ENCODE data around the gene LDLRAD4.
"Not testable (repeated sequence)": the region's sequence is repeated elsewhere in the genome, so short reads cannot be mapped to it uniquely, and the experiment has no call there.

The LDLRAD4 gene

DNA sequence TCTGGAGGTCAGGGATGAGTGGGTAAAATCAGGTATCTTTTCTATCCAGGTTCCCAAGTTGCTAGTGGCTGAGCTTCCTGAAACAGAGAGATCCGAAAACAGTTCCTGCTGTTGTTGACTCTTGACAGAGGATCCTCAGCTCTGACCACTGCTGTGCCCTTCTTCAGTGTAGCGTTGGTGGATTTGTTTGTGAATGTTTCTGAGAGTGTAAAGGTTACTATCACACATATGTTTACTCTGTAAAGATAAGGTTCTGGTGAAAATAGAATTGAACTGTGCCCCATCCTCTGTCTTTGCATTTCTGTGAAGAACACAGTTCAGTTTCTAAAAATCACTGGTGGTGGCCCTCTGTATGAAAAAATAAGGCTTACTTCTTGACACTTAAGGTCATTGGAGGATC lies 119.8 kb downstream of the LDLRAD4 start:
- no peak for DNase-seq (ENCODE audit: low read depth)

DNA sequence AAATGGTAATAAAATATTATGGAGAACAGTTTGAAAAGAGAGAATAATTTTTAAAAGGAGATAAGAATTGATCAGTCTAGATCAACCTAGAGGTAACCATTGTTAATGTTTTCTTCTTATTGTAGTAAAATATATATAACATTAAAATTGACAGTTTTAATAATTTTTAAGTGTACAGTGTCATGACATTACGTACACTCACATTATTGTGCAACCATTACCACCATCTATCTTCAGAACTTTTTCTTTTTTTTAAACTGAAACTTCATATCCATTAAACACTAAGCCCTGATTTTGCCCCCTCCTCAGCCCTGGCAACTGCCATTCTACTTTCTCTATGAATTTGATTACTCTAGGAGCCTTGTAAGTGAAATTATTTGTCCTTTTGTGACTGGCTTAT lies 121.1 kb downstream of the LDLRAD4 start:
- DNase-seq (ENCODE audit: low read depth), result no peak

DNA sequence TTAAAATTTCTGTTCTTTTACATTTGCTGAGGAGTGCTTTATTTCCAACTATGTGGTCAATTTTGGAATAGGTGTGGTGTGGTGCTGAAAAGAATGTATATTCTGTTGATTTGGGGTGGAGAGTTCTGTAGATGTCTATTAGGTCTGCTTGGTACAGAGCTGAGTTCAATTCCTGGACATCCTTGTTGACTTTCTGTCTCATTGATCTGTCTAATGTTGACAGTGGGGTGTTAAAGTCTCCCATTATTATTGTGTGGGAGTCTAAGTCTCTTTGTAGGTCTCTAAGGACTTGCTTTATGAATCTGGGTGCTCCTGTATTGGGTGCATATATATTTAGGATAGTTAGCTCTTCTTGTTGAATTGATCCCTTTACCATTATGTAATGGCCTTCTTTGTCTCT lies 127.9 kb downstream of the LDLRAD4 start:
- DNase-seq (ENCODE audit: low read depth), result not testable (repeated sequence)

DNA sequence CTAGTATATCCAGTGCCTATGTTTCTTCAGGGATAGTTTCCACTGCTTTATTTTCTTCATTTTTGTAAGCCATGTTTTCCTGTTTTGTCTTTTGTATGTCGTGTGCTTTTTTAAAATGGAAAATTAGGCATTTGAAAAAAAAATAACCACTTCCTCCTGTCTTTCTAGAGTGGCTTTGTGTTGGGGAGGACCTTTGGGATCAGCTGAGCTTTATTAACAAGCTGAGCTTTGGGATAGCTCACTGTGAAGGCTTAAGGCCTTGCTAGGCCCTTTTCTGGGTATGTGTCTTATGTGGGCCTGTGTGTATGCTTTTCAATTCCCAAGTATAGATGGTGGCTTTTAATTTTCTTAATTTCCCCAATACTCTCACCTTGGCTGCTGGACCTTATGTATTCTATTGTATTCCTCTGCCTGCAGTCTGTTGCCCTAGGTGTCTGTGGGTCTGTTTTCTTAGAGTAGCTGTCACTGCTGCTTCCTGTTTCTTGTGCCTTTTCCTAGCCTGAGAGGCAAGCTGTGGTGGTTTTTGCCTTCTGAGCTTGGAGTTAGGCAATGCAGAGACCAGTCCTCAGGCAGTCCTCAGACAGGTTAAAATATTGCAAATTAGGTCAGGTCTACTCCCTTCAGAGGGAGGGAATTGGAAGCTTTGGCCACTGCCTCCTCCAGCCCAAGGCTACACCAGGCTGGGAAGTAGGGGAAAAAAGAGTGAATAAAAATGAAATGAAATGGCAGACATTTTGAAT lies 134.7 kb downstream of the LDLRAD4 start:
- no peak for DNase-seq (ENCODE audit: low read depth)

DNA sequence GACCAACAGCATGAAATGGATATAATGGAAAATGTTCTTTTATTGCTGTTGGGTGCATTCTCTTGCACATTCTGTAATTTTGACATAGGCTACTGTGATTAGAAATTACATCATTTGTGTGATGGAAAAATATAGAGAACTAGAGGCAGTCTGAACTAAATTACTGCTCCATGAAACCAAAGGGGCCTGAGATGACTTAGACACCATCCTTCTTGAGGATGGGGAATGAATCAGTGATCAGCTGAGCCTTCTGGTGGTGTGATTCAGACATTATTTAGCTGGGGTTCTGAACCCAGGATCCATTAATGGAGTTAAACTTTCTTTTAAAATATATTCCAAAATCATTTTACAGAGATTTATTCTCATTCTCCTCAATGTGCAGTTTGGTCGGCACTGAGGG lies 135.8 kb downstream of the LDLRAD4 start:
- DNase-seq (ENCODE audit: low read depth), result no peak

DNA sequence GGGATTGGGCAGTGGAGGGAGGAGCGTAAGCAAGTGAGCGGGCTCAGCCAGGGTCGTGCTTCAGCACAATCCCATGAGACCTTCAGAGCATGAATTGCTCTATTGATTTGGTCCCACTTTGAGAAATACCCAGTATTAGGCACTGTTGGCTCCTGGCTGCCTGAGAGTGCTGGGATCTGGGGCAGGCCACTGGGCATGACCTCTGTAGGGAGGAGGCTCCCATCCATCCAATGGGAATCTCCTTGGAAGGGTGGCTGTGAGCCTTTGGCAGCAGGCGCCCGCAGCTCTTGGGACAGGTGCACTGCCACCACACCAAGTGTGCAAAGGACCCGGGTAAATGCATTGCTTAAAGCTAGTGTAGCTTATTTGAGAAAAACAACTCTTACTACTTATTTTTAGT lies 137.5 kb downstream of the LDLRAD4 start:
- DNase-seq (ENCODE audit: low read depth), result no peak

DNA sequence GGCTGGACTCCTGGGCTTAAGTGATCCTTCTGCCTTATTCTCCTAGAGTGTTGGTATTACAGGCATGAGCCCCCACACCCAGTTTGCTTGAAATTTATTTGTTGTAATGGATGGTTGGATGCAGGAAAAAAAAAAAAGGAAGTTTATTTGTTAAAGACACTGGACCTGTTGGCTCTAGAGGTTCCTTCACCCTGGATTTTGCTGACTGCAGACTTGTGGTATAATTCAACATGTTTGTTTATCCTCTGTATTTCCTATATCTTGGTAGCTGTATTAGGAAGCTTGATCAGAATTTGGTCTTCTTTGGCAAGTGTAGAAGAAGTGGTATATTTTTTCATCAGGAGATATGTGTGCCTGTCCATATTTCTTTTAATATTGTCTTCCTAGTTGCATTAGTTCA lies 138.7 kb downstream of the LDLRAD4 start:
- DNase-seq (ENCODE audit: low read depth), result no peak

DNA sequence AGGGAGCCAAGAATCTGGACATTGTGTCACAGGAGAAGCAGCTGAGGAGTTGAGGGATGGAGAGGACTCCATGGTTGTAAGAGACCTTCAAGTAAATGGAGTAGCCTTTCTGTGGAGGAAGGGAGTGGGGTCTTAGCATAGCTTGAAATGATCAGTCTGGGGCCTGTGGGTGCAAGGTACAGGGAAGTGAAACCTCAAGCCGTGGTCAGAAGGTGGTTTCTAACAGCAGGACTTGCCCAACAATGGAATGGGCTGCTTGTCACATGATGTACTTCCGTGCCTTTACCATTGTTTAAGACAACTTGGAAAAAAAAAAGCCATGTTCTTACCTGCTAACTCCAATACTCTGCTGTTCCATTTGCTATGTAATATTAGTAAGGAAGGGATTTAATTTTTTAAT lies 140.7 kb downstream of the LDLRAD4 start:
- DNase-seq (ENCODE audit: low read depth), result no peak

DNA sequence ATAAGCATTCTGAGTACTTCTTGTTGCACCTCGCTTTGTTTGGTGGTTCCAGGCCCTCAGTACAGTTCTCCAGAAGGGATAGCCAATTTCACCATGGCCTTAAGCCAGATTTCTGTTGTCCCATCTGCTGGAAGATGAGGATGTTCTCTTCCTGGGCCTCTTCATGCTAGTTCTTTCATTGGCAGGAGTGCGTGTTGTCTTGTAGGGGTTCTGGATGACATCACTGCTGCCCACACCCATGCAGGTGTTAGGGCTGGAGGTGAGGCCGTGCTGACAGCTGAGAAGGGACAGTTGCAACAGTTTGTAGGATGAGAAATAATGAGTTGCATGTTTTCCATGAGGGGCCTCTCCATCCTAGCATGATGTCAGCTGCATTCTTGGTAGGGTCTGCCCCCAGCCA lies 142.9 kb downstream of the LDLRAD4 start:
- DNase-seq (ENCODE audit: low read depth), result no peak

DNA sequence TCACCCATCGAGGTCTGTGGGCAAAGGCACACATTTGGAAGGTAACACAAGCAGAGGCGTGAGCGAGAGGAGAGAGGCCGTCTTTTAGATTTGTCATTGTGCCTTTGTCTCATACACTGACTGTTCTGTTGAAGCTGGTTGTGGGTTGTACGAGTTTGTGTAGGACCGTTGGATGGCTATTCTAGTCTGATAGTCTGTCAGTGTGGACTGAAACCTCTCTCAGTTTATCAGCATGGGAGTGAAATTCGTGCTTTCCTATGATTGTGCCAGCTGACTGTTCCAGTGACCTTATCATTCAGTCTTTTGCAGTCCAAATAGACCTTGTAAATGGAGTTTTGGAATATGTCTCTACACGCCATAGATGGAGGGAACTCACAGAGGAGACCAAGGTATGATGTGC lies 143.5 kb downstream of the LDLRAD4 start:
- DNase-seq (ENCODE audit: low read depth), result no peak

DNA sequence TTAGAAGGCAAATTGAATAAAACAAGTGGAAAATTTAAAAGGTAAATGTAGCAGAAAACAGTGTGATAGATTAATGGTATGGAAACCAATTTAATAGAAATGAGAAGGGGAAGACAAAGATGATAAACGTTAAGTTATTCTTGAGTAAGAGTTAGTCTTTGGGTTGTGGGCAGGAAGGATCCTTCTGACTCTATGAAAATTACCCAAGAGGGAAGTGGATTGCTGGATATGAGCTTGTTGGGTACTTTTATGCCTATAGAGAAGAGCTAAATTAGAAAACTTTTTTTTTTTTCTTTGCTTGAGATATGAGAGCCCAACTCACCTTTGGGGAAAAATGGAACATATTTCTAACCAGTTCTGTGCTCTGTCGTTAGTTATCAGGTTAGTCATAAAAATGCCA lies 144.0 kb downstream of the LDLRAD4 start:
- no peak for DNase-seq (ENCODE audit: low read depth)

DNA sequence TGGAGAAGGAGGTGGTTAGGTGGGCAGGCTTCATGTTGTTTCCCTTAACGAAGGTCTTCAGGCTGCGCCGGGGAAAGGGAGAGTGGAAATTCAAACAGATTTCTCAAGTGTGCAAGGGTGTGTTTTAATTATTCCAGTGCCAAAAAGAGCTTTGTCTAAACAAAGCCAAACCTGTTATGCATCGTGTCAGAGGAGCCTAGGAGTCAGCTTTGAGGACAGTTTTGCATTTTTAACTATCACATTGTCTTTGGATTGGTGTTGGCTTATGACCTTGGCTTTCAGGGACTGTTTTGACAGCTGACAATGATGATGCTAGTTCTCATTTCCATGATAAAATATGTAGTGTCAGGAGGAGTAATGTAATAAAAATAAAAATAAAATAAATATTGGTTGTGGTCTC lies 144.8 kb downstream of the LDLRAD4 start:
- DNase-seq (ENCODE audit: low read depth), result no peak

DNA sequence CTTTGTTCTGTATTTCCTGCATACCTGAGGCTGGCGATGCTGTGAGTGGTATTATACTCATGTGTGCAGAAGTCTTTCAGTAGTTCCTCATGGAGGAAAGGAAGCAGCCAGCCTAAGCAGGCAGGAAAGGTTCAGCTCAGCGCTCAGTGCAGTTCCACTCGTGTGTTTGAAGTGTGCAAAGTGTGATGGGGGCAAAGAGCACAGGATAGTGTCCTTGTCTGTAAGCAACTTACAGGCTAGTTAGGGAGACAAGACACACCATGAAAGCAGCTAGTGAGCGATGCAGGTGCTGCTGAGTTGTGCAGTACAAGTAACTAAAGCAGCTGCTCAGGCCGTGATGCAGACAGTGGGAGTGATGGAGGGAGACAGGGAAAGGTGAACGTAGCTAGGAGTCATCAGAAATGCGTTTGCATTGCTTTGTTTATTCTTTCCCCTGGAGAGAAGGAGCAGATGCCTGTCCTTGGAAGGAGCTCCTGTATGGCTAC lies 146.2 kb downstream of the LDLRAD4 start:
- DNase-seq (ENCODE audit: low read depth), result no peak

DNA sequence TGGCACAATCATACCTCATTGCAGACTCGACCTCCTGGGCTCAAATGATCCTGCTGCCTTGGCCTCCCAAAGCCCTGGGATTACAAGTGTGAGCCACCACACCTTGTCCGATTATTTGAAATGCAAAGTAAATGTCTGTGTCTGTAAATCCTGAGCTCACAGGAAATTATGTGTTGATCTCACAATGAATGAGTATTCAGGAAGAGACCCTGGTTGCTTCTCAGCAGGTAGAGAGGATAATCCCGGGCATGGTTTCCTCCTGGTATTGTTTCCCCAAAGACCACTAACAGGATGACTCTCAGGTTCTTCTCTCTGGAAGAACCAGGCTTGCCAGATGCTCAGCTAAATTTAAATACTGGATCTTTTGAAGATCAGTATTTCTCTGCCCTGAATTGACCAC lies 147.6 kb downstream of the LDLRAD4 start:
- no peak for DNase-seq (ENCODE audit: low read depth)

DNA sequence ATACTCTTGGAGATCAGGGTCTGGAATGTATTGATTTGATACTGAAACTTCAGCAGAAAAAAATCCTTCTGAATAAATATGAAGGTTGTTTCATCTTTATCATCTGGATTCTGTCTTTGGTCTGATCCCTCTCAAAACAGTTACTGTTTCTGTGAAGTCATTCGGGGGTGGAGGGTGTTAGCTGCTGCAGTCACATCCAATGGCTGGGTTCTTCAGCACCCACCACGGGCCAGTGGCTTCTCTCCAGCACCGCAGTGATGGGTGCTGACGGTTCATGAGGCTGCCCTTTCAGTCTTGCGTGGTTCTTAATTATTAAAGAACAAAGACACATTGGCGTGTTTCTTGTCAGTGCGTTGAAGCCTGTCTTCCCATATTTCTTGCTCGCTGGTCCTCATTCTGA lies 148.0 kb downstream of the LDLRAD4 start:
- no peak for DNase-seq (ENCODE audit: low read depth)

DNA sequence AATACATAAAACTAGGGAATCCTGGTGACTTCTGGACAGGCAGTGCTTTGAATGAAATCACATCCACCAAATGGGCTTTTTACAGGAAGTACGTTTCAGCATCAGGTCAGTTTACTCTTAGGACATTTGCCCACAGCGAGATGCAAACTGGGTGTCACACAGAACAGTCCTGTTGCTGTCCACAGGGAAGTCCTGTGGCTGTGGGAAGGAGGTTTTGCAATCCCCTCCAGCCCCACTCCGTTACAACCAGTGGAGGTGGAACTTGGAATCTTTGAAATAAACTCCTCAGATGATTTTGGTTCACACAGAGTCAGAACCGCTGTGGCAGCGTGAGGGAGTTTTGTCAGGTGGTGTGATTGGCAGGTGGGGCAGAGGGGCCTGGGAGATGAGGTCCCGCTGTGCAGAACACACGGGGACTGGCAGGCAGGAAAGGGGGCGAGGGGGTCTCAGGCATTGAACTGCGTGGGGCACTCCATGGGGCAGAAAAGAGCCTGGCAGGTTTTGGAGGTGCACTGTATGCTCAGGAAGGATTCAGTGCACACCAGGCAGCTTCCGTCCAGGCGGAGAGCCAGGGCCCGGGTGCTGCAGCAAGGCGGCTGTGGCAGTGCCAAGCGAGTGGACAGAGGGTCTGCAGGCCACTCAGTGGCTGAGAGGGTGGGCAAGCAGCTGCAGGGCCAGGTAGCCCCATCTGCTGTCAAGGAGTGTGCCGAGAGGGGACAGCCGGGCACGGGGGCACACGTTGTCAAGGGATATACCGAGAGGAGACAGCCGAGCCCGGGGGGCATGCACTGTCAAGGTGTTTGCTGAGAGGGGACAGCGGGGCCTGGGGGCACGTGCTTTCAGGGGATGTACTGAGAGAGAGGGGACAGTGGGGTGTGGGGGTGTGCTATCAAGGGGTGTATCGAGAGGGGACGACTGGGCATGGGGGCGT lies 148.7 kb downstream of the LDLRAD4 start:
- no peak for DNase-seq (ENCODE audit: low read depth)

DNA sequence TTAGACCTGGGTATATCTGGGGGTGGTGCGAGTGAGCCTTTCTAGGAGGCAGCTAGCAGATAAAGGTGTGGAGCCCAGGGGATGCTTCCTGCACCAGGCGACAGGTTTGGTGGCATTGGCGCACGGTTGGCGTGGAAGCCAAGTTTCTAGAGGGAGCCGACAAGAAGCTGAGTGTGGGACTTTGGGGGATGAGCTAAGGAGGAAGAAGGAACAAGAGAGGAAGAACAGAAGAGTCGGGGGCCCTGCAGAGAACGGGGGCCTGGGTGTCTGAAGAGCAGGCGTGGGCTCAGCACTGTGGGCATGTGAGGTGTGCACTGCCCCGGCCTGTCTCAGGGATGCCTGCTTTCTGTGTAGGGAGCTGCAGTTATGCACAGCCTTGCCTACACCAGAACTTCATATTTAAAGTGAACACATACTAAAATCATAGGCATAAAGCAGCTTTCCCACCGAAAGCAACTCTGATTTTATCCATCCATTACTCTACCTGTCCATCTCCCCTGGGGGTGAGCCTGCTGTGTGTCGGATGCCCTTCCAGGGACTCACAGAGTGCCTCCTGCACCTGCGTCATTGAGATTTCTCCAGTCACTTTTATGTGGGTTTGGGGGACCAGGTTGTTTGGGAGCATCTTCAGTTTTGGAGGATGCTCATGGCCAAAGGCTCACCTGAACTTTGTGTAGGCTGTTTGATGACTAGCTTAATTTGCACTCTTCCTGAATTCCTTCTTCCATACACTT lies 149.7 kb downstream of the LDLRAD4 start:
- DNase-seq (ENCODE audit: low read depth), result no peak

DNA sequence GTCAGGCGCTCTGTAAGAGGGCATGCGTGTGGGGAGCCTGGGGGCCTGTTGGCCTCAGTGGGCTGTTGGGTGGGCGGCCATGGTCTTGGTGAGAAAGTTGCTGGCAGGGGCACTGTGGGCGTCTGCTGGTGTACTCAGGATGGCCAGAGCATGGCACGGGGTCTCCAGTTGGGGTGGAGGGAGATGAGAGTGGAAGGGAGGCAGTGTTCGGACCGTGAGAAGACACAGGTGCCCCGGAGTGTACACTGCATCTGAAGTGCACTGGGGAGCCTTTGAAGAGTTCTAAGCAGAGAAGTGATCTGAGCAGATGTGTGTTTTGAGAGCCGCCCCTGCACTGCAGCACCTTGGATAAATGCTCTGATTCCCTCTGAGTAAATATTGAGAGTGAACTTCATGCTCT lies 150.8 kb downstream of the LDLRAD4 start:
- no peak for DNase-seq (ENCODE audit: low read depth)

DNA sequence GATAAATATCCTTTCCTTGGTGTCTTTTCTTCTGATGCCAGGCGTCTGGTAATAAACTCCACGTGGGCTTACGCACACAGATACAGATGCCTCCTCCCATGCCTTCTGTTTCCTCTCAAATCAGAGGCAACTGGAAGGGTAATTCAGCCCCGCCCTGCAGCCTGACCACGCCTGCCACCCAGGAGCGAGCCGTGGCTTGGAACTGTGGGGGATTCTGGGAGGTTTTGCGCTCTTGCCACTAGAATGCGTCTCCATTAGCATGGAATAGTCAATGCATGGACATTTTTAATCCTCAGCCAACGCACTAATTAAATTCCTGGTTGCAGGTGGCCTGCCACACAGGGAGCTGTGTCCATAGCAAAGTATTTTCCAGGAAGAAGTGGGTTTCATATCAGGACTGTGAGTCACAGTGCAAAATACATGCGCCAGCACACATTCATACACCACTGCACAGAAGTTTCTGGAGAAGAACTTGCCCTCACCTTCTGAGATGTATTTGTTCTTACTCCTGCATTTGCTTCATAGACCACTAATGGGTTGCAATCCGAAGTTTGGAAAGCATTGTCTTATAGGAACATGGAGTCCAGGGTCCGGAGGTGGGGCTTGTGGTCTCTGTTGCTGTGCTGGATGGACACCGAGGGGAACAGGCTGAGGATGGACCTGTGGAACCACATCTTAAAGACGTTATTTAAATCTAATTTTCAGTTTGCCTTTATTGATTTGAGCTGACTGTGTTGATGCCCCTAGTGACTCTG lies 151.4 kb downstream of the LDLRAD4 start:
- no peak for DNase-seq (ENCODE audit: low read depth)

DNA sequence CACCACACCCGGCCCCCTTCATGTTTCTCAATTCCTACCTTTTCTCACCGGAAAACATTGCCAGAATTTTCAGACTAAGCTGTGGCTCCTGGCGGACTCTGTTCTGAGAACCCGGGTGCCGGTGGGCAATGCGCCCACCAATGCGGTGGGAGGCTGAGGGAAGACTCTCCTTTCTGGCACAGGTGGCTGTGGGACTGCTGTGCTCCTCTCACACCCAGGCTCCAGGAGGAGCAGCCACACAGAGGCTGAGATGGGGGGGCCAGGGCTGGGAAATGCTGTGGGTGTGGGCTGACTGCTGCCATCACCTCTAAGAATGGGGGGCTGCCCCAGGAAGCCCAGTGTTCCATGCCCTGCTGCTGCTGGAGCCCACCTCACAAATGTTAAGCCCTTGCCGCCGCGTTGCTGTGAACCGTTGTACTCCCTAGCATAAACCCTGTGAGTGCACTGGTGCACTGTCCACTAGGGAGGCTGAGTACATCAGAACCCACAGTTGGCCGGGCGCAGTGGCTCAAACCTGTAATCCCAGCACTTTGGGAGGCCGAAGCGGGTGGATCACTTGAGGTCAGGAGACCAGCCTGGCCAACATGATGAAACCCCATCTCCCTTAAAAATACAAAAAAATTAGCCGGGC lies 152.6 kb downstream of the LDLRAD4 start:
- no peak for DNase-seq (ENCODE audit: low read depth)

DNA sequence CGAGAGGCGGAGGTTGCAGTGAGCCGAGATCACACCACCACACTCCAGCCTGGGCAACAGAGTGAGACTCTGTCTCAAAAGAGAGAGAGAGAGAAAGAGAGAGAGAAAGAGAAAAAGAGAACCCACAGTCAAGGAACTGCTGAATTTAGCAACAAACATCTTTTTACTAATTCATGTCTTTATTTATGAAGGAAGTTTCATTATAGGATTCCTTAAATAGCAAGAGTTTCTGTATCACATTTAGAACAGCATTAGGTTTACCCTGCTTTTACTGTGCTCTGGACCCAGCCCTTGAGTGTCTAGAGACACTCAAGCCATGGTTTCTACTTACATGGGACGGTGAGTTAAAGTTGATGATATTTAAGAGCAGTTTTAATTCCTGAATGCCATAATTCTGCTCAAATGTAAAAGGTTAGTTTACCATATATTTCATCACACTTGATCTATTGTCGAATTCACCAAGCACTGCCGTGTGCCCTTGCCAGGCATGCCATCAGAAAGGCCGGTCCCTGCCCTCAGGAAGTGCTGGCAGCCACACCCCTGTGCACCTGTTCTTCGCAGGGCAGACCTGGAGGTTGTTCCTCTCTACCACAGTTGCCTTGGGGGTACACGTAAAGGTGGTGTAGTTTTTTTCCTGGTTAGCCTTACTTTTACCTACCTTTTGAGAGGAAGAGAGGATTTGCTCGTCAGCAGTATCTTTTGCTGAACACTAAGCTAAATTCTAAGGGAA lies 153.3 kb downstream of the LDLRAD4 start:
- no peak for DNase-seq (ENCODE audit: low read depth)
